Measurements from ENCODE around the gene RHPN2. TPM values are rescaled to one million over a fixed set of nuclear protein-coding genes. Genes with fewer than 3 reads are reported as not detected.

RHPN2 gene
- total RNA-seq, 3 donors from 2014 or later, result 1.3 to 3.4 (median 1.9) TPM

DNA sequence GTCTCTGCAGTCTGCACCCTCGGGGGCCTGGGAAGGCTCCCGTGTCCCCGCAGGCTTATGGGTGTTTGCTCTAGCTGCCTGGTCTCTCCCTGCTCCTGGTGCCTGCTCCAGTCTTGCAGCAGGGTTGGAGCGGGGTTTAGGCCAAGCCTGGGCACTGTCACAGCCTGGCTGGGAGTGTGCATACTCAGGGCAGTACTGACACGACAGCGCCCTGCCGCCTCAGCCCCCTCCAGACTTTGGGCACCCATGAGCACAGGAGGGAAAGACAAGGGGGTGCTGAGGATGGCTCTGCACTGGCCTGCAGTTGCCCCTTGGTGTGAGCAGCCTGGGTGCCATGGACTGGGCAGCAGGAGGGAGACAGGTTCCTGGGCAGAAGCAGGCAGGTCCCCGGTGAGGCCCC is 128.6 kb downstream of the RHPN2 start:
- ATAC-seq (no peak), DNase-seq (no peak)
- no peak overlapping the region for H3K4me3 Mint-ChIP-seq
- H3K9me3 Mint-ChIP-seq, result no peaks in the 10 kb centered on the region
- H3K27me3 Mint-ChIP-seq (ENCODE audit: low read depth), result no peaks in the 10 kb centered on the region
- no peaks in the 10 kb centered on the region for H3K4me1 Mint-ChIP-seq (ENCODE audit: low read depth)
- H3K36me3 Mint-ChIP-seq (ENCODE audit: insufficient read depth), result peaks cover 26% of the 10 kb centered on the region

DNA sequence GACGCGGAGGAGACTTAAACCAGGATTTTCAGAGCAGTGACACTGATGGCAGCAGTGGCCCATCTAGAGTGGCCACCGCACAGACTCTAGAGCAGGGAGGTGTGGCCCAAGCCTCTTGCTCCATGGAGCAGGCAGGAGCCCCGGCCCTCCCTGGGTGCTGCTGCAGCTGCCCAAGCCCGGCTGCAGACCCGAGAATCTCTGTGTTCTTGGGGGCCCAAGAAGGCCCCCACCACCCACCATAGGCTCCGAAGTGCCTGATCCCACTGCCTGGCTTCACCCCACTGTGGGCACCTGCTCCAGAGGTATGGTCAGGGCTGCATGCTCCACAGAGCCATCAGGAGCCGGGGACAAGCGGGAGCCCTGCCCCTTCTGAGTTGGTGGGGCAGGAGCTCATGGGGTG is 129.1 kb downstream of the RHPN2 start:
- Mint-ChIP-seq H3K9me3 (no peaks in the 10 kb centered on the region), H3K4me3 (no peak overlapping the region), H3K4me1 (ENCODE audit: low read depth) (no peaks in the 10 kb centered on the region), H3K36me3 (ENCODE audit: insufficient read depth) (peaks cover 30% of the 10 kb centered on the region), H3K27me3 (ENCODE audit: low read depth) (no peaks in the 10 kb centered on the region)
- DNase-seq, result no peak
- ATAC-seq, result no peak

DNA sequence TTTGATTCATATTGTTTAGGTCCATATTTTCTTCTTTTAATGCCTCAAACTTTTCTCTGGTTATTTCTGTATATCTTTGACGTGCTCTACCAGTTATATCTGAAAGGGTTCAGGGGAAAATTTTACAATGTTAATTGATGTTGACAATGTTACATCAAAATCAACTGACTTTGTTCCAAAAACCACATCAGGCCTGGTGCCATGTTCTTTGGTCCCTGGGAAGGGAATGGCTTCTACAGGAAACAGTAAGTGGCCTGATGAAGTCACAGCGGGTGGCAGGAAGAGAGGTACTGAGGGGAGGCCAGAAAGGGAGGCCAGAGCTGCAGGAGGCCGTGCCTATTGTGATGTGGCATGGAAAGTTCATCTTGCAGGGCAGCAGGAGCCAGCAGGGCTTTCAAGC is 131.1 kb downstream of the RHPN2 start:
- no peak overlapping the region for H3K4me3 Mint-ChIP-seq
- H3K27me3 Mint-ChIP-seq (ENCODE audit: low read depth), result no peaks in the 10 kb centered on the region
- peaks cover 4% of the 10 kb centered on the region for H3K9me3 Mint-ChIP-seq
- no peaks in the 10 kb centered on the region for H3K4me1 Mint-ChIP-seq (ENCODE audit: low read depth)
- peaks cover 42% of the 10 kb centered on the region for H3K36me3 Mint-ChIP-seq (ENCODE audit: insufficient read depth)
- ATAC-seq (no peak), DNase-seq (no peak)

DNA sequence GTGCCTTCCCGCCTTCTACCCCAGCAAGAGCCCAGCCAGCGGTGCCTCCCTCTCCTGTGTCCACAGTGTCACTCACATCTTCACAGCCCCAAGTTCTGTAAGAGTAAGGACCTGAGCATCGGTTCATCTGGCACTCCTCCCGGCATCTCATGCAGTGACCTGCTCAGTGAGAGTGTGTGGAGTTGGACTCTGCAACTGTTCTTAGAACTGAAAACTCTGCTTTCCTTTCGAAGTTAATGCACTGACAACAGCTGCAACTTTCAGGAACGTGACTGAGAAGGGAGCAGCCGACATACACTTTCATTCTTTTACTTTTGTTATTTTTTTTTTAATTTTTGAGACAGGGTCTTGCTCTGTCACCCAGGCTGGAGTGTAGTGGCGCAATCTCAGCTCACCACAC is 134.1 kb downstream of the RHPN2 start:
- Mint-ChIP-seq H3K9me3 (peaks cover 9% of the 10 kb centered on the region), H3K4me3 (no peak overlapping the region), H3K27me3 (ENCODE audit: low read depth) (no peaks in the 10 kb centered on the region), H3K4me1 (ENCODE audit: low read depth) (no peaks in the 10 kb centered on the region), H3K36me3 (ENCODE audit: insufficient read depth) (peaks cover 48% of the 10 kb centered on the region)
- DNase-seq, result no peak
- ATAC-seq, result no peak

DNA sequence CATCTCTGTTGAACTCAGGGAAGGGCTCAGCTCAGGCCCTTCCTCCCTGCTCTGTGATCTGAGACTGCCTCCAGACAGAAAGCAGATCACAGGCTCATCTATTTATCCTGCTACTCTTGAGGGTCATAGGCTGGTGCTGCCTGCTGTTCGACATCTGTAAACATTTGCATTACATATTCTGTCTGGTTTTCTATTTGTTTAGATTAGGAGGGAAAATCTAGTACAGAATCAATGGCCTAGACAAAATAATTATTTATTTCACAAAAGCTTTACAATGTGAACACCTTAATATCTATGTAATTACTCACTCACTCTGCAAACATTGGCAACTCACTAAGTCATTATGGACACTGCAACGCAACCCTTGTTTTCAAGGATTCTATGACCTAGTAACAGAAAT is 135.9 kb downstream of the RHPN2 start:
- no peaks in the 10 kb centered on the region for H3K4me1 Mint-ChIP-seq (ENCODE audit: low read depth)
- peaks cover 9% of the 10 kb centered on the region for H3K9me3 Mint-ChIP-seq
- H3K4me3 Mint-ChIP-seq, result no peak overlapping the region
- ATAC-seq (no peak), DNase-seq (no peak)
- H3K36me3 Mint-ChIP-seq (ENCODE audit: insufficient read depth), result peaks cover 41% of the 10 kb centered on the region
- H3K27me3 Mint-ChIP-seq (ENCODE audit: low read depth), result no peaks in the 10 kb centered on the region

Other genes with a start within 250 kb of the RHPN2 start
- not detected for gene SLC7A9, start 195.1 kb downstream of the RHPN2 start, total RNA-seq
- gene CEP89, start 92.9 kb downstream of the RHPN2 start, total RNA-seq, result 10 to 100 TPM; 14.8 to 17.8 (median 14.8) TPM
- gene FAAP24, start 92.6 kb downstream of the RHPN2 start, total RNA-seq, result 1 to 10 TPM; 4.0 to 6.1 (median 5.4) TPM
- gene GPATCH1, start 16.3 kb upstream of the RHPN2 start, total RNA-seq, result 10 to 100 TPM; 12.4 to 14.7 (median 13.0) TPM
- gene WDR88, start 67.2 kb upstream of the RHPN2 start, total RNA-seq, result not detected
- gene LRP3, start 129.4 kb upstream of the RHPN2 start, total RNA-seq, result under 1 TPM; 0.14 to 0.84 (median 0.71) TPM
- gene SLC7A10, start 161.0 kb upstream of the RHPN2 start, total RNA-seq, result not detected
- gene CEBPA, start 237.6 kb upstream of the RHPN2 start, total RNA-seq, result 1 to 10 TPM; 1.0 to 1.5 (median 1.5) TPM

Data from activated T-cell treated with anti-CD3 and anti-CD28 coated beads, Interleukin-2, amount 50 U/mL, for 4 hours (primary cell).